B cell (primary cell): ENCODE data around the gene CDH13.

Experiments used
- EZH2 ChIP-seq: IDR thresholded peaks from 2 replicates; pipeline ENCODE4 v1.6.1; 2012; ENCODE audit warnings: borderline replicate concordance, low read depth, mild to moderate bottlenecking, moderate library complexity, low read length; ENCODE audit not compliant: insufficient read depth, poor library complexity, severe bottlenecking
- TF ChIP-seq, protein P1 (sequence below): fragments of 200-600 bp; IDR thresholded peaks from one replicate; pipeline ENCODE4 v1.8.0; 2022; ENCODE audit warnings: antibody characterized with exemption, mild to moderate bottlenecking

DNA sequence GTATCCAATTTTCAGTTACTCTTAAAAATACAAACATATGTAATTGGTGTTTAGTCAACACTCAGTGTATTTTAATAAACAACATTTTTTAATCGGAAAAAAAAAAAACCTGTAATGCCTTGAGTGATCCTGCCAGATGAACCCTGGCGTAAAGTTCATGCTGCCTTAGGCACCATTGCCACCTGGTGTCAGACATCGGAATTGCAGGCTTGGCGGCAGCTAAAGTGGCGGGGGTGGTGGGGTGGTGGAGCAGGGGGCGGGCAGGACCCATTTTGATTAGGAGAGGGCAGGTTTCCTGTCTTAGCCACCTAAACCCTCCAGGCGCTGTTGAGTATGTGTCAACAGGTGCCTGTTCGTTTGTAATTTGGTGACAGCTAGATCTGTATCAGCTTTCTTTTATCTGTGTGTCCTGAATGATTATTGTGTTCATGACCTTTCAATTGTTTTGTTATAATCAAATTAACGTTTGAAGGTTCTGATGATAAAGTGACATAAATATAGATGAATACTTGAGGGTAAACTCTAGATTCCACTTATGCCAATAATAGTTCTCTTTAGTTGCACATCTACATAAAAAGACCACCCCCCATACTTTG lies 588.7 kb downstream of the CDH13 start:
- TF ChIP-seq, protein P1, sequence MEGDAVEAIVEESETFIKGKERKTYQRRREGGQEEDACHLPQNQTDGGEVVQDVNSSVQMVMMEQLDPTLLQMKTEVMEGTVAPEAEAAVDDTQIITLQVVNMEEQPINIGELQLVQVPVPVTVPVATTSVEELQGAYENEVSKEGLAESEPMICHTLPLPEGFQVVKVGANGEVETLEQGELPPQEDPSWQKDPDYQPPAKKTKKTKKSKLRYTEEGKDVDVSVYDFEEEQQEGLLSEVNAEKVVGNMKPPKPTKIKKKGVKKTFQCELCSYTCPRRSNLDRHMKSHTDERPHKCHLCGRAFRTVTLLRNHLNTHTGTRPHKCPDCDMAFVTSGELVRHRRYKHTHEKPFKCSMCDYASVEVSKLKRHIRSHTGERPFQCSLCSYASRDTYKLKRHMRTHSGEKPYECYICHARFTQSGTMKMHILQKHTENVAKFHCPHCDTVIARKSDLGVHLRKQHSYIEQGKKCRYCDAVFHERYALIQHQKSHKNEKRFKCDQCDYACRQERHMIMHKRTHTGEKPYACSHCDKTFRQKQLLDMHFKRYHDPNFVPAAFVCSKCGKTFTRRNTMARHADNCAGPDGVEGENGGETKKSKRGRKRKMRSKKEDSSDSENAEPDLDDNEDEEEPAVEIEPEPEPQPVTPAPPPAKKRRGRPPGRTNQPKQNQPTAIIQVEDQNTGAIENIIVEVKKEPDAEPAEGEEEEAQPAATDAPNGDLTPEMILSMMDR: peak; percentile 67
- TF ChIP-seq EZH2: no peak
